HG02571 (cell line): Measurements from ENCODE around the gene RAP1GAP.

Source experiments
- ATAC-seq: cut with Tn5 transposase; IDR thresholded peaks from one replicate; pipeline ENCODE4 v1.9.1; 2021; ENCODE audit warnings: mild to moderate bottlenecking, moderate library complexity; ENCODE audit not compliant: unreplicated experiment

Gene RAP1GAP

GRCh38 chr1:21630571-21631343 is 38.4 kb downstream of the RAP1GAP start:
- no peak for ATAC-seq

DNA sequence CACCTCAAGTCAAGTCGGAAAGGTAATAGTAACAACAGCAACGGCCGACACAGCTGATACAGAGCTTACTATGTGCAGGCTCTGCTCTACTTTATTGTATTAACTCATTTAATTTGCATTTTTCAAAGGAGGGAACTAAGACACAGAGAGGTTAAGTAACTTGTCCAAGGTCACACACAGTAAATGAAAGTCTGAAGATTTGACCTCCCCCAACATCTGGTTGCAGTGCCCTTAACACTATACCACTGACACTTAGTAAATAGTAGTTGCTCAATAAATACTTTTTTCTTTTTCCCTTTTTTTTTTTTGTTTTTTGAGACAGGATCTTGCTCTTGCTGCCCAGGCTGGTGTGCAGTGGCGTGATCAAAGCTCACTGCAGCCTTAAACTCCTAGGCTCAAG is 39.2 kb downstream of the RAP1GAP start:
- no peak for ATAC-seq

DNA sequence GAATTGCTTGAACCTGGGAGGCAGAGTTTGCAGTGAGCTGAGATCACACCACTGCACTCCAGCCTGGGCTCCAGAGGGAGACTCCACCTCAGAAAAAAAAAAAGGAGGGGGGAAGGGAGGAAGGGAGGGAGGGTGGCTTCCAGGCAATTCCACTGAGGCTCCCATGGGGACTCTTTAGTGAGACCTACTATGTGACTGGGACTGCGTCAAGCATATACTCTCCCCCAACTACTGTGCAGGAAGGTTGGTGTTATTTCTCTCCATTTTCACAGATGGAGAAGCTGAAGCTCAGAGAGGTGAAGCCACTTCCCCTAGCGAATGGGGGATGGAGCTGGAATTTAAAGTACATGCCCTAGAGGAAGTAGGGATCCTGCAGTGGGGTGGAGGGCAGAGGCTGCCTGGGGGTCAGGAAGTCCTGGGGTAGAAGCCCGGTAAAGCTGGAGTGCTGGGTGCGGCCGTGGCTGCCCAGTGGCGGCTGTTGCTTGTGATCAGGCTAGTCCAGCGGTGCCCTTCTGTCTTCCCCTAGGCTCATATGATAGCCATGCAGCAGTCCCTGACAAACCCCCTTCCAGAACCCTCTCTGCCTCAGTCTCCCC is 40.3 kb downstream of the RAP1GAP start:
- ATAC-seq, result no peak

GRCh38 chr1:21626921-21627339 is 42.2 kb downstream of the RAP1GAP start:
- ATAC-seq, result no peak

- no peak for ATAC-seq
Observed at GRCh38 chr1:21625390-21626190, 43.6 kb downstream of the RAP1GAP start.

DNA sequence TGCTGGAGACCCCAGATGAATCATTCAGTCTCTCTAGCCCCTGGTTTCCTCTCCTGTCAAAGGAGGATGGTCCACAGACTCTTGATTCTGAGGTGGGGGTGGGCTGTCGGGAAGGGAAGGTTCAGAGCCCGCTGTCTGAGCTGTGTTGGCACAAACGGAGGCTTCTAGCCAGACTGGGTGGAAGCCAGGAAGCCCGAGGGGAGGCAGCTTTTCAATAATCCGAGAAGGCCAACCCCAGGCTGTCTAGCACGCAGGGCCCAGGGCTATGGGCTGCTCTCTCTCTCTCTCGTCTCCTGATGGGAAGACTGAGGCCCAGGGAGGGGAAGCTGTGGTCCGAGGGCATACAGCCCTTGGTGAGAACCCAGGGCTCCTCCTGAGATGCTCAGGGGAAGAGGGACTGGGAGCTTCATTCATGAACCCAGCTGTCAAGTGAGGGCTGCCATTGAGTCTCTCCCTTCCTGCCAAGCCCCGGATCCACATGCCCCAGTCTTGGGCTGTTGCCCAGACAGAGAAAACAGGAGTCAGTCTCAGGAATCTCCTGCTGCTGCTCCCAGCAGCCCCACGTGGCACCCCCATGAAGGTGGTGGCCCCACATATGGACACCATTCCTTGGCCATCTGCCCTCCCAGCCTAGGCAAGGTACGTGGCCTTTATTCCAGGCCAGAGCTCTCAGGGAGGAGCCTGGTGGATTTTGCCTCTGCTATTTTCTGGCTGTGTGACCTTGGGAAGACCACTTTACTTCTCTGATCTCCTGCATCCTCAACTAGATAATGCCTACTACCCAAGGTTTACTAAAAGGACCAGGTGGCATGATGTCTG is 44.4 kb downstream of the RAP1GAP start:
- ATAC-seq, result no peak

- ATAC-seq, result no peak
Observed at GRCh38 chr1:21623410-21623961, 45.7 kb downstream of the RAP1GAP start.

GRCh38 chr1:21622466-21623315 is 46.5 kb downstream of the RAP1GAP start:
- no peak for ATAC-seq

- ATAC-seq, result no peak
Observed at GRCh38 chr1:21621761-21622436, 47.3 kb downstream of the RAP1GAP start.

DNA sequence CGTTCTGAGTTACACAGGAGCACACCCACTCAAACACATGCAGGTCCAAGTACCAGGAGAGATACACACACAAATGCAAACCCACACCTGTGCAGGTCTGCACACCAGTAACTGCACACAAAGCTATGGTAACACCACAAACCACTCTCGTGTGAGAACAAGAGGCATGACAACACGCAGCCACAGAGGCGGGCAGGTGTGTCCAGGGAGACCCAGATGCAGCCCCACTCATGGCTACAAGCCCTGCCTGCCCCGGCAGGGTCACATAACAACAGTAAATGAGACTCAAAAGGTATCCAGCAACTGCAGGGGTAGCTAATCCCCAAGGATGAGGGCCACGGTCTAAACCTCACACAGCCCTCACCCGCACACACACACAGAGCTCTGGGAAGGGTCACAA is 48.1 kb downstream of the RAP1GAP start:
- no peak for ATAC-seq

DNA sequence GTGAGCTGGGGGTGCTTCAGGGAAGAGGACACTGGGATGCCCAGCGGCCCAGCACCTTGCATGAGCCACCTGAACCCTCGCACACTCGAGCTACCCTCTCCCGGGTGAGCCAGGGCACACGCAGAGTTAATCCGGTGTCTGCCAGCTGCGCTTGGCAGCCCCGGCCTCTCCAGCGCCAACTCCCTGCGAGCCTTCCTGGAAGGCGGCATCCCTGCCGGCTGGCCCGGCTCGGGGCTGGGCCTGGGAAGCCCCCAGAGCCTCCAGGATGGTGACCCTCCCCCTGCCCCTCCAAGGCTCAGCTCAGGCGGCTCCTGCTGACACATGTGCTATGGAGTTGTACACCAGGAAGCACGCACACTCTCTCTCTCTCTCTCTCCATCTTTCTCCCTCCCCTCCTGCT is 48.7 kb downstream of the RAP1GAP start:
- no peak for ATAC-seq

DNA sequence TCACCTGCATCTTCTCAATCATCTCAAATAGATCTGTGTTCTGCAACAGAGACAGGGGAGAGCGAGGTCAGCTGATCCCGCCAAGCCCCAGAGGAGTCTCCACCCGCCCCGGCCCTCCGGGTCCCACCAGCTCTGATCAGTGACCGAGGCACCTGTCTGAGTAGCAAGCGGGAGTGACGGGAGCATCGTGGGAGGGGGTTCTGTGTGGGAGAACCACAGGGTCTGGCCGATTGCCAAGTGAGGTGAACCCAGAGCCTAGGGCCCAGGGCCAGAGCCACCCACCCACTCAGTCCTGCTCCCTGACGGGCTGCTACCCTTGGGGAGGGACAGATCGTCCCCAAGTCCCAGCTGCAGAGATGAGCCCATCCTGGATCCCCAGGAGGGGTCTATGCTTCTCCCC is 49.1 kb downstream of the RAP1GAP start:
- no peak for ATAC-seq

- no peak for ATAC-seq
Observed at GRCh38 chr1:21619375-21619947, 49.7 kb downstream of the RAP1GAP start.

GRCh38 chr1:21618561-21619374 is 50.4 kb downstream of the RAP1GAP start:
- ATAC-seq, result no peak

GRCh38 chr1:21618059-21618458 is 51.1 kb downstream of the RAP1GAP start:
- no peak for ATAC-seq

- ATAC-seq, result no peak
Observed at GRCh38 chr1:21617126-21617738, 51.9 kb downstream of the RAP1GAP start.

- no peak for ATAC-seq
Observed at GRCh38 chr1:21616372-21616771, 52.8 kb downstream of the RAP1GAP start.
